HEK293 (cell line): Measurements from ENCODE around the gene APOBEC3B.
A peak's percentile ranks its signal among the peaks of the same experiment; 100 is the strongest.

ENCODE experiments used
- ELK4 ChIP-seq: IDR thresholded peaks from 2 replicates; pipeline ENCODE4 v1.6.1; 2011; ENCODE audit warnings: mild to moderate bottlenecking, low read depth, low read length, borderline replicate concordance
- GLIS2 ChIP-seq: fragments of 450-650 bp; formaldehyde crosslinking; IDR thresholded peaks from 2 replicates; pipeline ENCODE4 v1.5.1; 2016; ENCODE audit warnings: missing biosample characterization, missing genetic modification characterization
- HOXC10 ChIP-seq: sonication (generic); formaldehyde crosslinking; IDR thresholded peaks from 2 replicates; pipeline ENCODE4 v1.8.1; 2023; ENCODE audit warnings: mild to moderate bottlenecking, missing genetic modification reagents
- KLF8 ChIP-seq: fragments of 450-650 bp; formaldehyde crosslinking; IDR thresholded peaks from 2 replicates; pipeline ENCODE4 v1.5.1; 2016; ENCODE audit warnings: missing biosample characterization, missing genetic modification characterization
- KLF9 ChIP-seq: fragments of 450-650 bp; formaldehyde crosslinking; IDR thresholded peaks from 2 replicates; pipeline ENCODE4 v1.5.1; 2016; ENCODE audit warnings: missing biosample characterization, missing genetic modification characterization, low read depth
- OSR2 ChIP-seq: fragments of 450-650 bp; formaldehyde crosslinking; IDR thresholded peaks from 2 replicates; pipeline ENCODE4 v1.5.1; 2016; ENCODE audit warnings: missing biosample characterization, missing genetic modification characterization
- PRDM10 ChIP-seq: fragments of 450-650 bp; formaldehyde crosslinking; IDR thresholded peaks from 2 replicates; pipeline ENCODE4 v1.5.1; 2016; ENCODE audit warnings: missing biosample characterization, missing genetic modification characterization
- SETDB1 ChIP-seq: IDR thresholded peaks from one replicate; pipeline ENCODE4 v1.6.1; 2017; ENCODE audit warnings: mild to moderate bottlenecking, low read length, moderate library complexity, mixed read lengths; ENCODE audit not compliant: insufficient read length
- SP7 ChIP-seq: fragments of 450-650 bp; formaldehyde crosslinking; IDR thresholded peaks from 2 replicates; pipeline ENCODE4 v1.5.1; 2016; ENCODE audit warnings: missing biosample characterization, missing genetic modification characterization
- ZBTB11 ChIP-seq: fragments of 450-650 bp; formaldehyde crosslinking; conservative IDR thresholded peaks from 2 replicates; pipeline ENCODE4 v1.5.1; 2016; ENCODE audit warnings: low read depth, missing biosample characterization, missing genetic modification characterization
- ZEB2 ChIP-seq: fragments of 450-650 bp; formaldehyde crosslinking; IDR thresholded peaks from 2 replicates; pipeline ENCODE4 v1.5.1; 2016; ENCODE audit warnings: missing biosample characterization, missing genetic modification characterization
- ZFP69B ChIP-seq: fragments of 450-650 bp; formaldehyde crosslinking; IDR thresholded peaks from 2 replicates; pipeline ENCODE4 v1.5.1; 2016; ENCODE audit warnings: missing biosample characterization, missing genetic modification characterization
- ZIC2 ChIP-seq: fragments of 450-650 bp; formaldehyde crosslinking; IDR thresholded peaks from 2 replicates; pipeline ENCODE4 v1.5.1; 2016; ENCODE audit warnings: missing biosample characterization, missing genetic modification characterization
- ZNF138 ChIP-seq: fragments of 450-650 bp; formaldehyde crosslinking; IDR thresholded peaks from 2 replicates; pipeline ENCODE4 v1.5.1; 2016; ENCODE audit warnings: missing biosample characterization, missing genetic modification characterization, borderline replicate concordance
- ZNF16 ChIP-seq: fragments of 450-650 bp; formaldehyde crosslinking; IDR thresholded peaks from 2 replicates; pipeline ENCODE4 v1.5.1; 2016; ENCODE audit warnings: low read depth, missing biosample characterization, missing genetic modification characterization
- ZNF174 ChIP-seq: fragments of 450-650 bp; formaldehyde crosslinking; IDR thresholded peaks from 2 replicates; pipeline ENCODE4 v1.5.0; 2017; ENCODE audit warnings: missing biosample characterization, mild to moderate bottlenecking, missing genetic modification characterization
- ZNF184 ChIP-seq: fragments of 450-650 bp; IDR thresholded peaks from 2 replicates; pipeline ENCODE4 v1.5.1; 2018; ENCODE audit warnings: missing biosample characterization, mild to moderate bottlenecking, missing genetic modification characterization
- ZNF202 ChIP-seq: fragments of 450-650 bp; formaldehyde crosslinking; IDR thresholded peaks from 2 replicates; pipeline ENCODE4 v1.5.1; 2016; ENCODE audit warnings: missing biosample characterization, missing genetic modification characterization, borderline replicate concordance
- ZNF26 ChIP-seq: fragments of 450-650 bp; formaldehyde crosslinking; IDR thresholded peaks from 2 replicates; pipeline ENCODE4 v1.5.1; 2016; ENCODE audit warnings: missing biosample characterization, missing genetic modification characterization
- ZNF335 ChIP-seq: fragments of 450-650 bp; formaldehyde crosslinking; conservative IDR thresholded peaks from 2 replicates; pipeline ENCODE4 v1.5.1; 2016; ENCODE audit warnings: missing biosample characterization, missing genetic modification characterization
- ZNF354C ChIP-seq: fragments of 450-650 bp; formaldehyde crosslinking; IDR thresholded peaks from 2 replicates; pipeline ENCODE4 v1.5.1; 2016; ENCODE audit warnings: missing biosample characterization, missing genetic modification characterization, low read depth, borderline replicate concordance
- ZNF488 ChIP-seq: fragments of 450-650 bp; formaldehyde crosslinking; IDR thresholded peaks from 2 replicates; pipeline ENCODE4 v1.5.1; 2016; ENCODE audit warnings: missing biosample characterization, missing genetic modification characterization
- ZNF561 ChIP-seq: fragments of 450-650 bp; IDR thresholded peaks from 2 replicates; pipeline ENCODE4 v1.5.1; 2018; ENCODE audit warnings: missing biosample characterization, missing genetic modification characterization, borderline replicate concordance
- ZNF580 ChIP-seq: fragments of 450-650 bp; formaldehyde crosslinking; IDR thresholded peaks from 2 replicates; pipeline ENCODE4 v1.5.1; 2016; ENCODE audit warnings: missing biosample characterization, missing genetic modification characterization
- ZNF600 ChIP-seq: fragments of 450-650 bp; formaldehyde crosslinking; IDR thresholded peaks from 2 replicates; pipeline ENCODE4 v1.5.1; 2016; ENCODE audit warnings: missing biosample characterization, missing genetic modification characterization
- ZNF624 ChIP-seq: fragments of 450-650 bp; formaldehyde crosslinking; IDR thresholded peaks from 2 replicates; pipeline ENCODE4 v1.5.1; 2017; ENCODE audit warnings: missing biosample characterization, missing genetic modification characterization
- ZSCAN30 ChIP-seq: fragments of 450-650 bp; IDR thresholded peaks from 2 replicates; pipeline ENCODE4 v1.5.1; 2018; ENCODE audit warnings: missing biosample characterization, mild to moderate bottlenecking, missing genetic modification characterization, moderate library complexity

APOBEC3B gene

GRCh38 chr22:39003165-39003638 is 21.1 kb downstream of the APOBEC3B start (continued):
- peak; percentile 60; the same call in 1 of the 2 replicates for TF ChIP-seq ZEB2
- TF ChIP-seq ZNF624 (tag by site-specific recombination), result no peak
- TF ChIP-seq PRDM10 (tag by site-specific recombination), result no peak
- TF ChIP-seq ZNF16 (tag by site-specific recombination), result no peak
- TF ChIP-seq ZNF335 (tag by site-specific recombination), result 0 out of 2 replicates have a peak, but pooled peaks have one; percentile 39
- no peak for TF ChIP-seq HOXC10 (CRISPR knock-in tag)
- no peak for TF ChIP-seq SETDB1
- no peak for TF ChIP-seq ZNF174 (tag by site-specific recombination)
- TF ChIP-seq SP7 (tag by site-specific recombination), result 0 out of 2 replicates have a peak, but pooled peaks have one; percentile 11
- TF ChIP-seq ZFP69B (tag by site-specific recombination), result no peak
- no peak for TF ChIP-seq ZNF488 (tag by site-specific recombination)
- TF ChIP-seq ZSCAN30 (tag by site-specific recombination), result no peak
- no peak for TF ChIP-seq ZBTB11 (tag by site-specific recombination)
- TF ChIP-seq GLIS2 (tag by site-specific recombination), result no peak
- no peak for TF ChIP-seq ZNF561 (tag by site-specific recombination)
- no peak for TF ChIP-seq ZNF202 (tag by site-specific recombination)
- TF ChIP-seq ELK4, result no peak
- TF ChIP-seq KLF9 (tag by site-specific recombination), result no peak
- TF ChIP-seq ZNF184 (tag by site-specific recombination), result no peak
- TF ChIP-seq ZNF600 (tag by site-specific recombination), result peak; percentile 31; the same call in 1 of the 2 replicates
- TF ChIP-seq ZIC2 (tag by site-specific recombination), result no peak
- TF ChIP-seq KLF8 (tag by site-specific recombination), result peak; percentile 51; the same call in 1 of the 2 replicates
- TF ChIP-seq ZNF26, result no peak
- TF ChIP-seq ZNF138 (tag by site-specific recombination), result no peak
- TF ChIP-seq OSR2 (tag by site-specific recombination), result no peak
- TF ChIP-seq ZNF354C (tag by site-specific recombination), result no peak
- no peak for TF ChIP-seq ZNF580 (tag by site-specific recombination)
